ENCODE data around the gene MYO16.
A peak's percentile ranks its signal among the peaks of the same experiment; 100 is the strongest.

The MYO16 gene

GRCh38 chr13:109152311-109152820, 523.0 kb downstream of the MYO16 start:
- Histone ChIP-seq H3K4me1 (ENCODE audit: insufficient read depth, poor library complexity, severe bottlenecking) (peaks cover 67% of the 10 kb centered on the region), H3K27ac (ENCODE audit: poor library complexity, severe bottlenecking) (peak overlapping the region; percentile 100), H3K4me3 (ENCODE audit: severe bottlenecking) (no peak overlapping the region), H3K36me3 (ENCODE audit: low read depth) (no peaks in the 10 kb centered on the region), H3K27me3 (ENCODE audit: insufficient read depth, poor library complexity, severe bottlenecking) (no peaks in the 10 kb centered on the region), H3K9me3 (ENCODE audit: severe bottlenecking) (no peaks in the 10 kb centered on the region)
- no peak for ATAC-seq (ENCODE audit: low read depth)
- no peak for DNase-seq (ENCODE audit: low spot score)
- no peak for TF ChIP-seq CTCF (IDR thresholded peaks at IDR 0.05; ENCODE audit: poor library complexity, severe bottlenecking)

- Histone ChIP-seq H3K27me3 (ENCODE audit: insufficient read depth, poor library complexity, severe bottlenecking) (no peaks in the 10 kb centered on the region), H3K27ac (ENCODE audit: poor library complexity, severe bottlenecking) (peak overlapping the region; percentile 100), H3K4me1 (ENCODE audit: insufficient read depth, poor library complexity, severe bottlenecking) (peaks cover 67% of the 10 kb centered on the region), H3K36me3 (ENCODE audit: low read depth) (no peaks in the 10 kb centered on the region), H3K4me3 (ENCODE audit: severe bottlenecking) (no peak overlapping the region), H3K9me3 (ENCODE audit: severe bottlenecking) (no peaks in the 10 kb centered on the region)
- no peak for TF ChIP-seq CTCF (IDR thresholded peaks at IDR 0.05; ENCODE audit: poor library complexity, severe bottlenecking)
- no peak for DNase-seq (ENCODE audit: low spot score)
- ATAC-seq (ENCODE audit: low read depth), result no peak
These were observed 523.5 kb downstream of the MYO16 start for GRCh38 chr13:109152941-109153340.

- H3K4me1 ChIP-seq (ENCODE audit: insufficient read depth, poor library complexity, severe bottlenecking), result peaks cover 67% of the 10 kb centered on the region
- no peaks in the 10 kb centered on the region for H3K36me3 ChIP-seq (ENCODE audit: low read depth)
- no peaks in the 10 kb centered on the region for H3K9me3 ChIP-seq (ENCODE audit: severe bottlenecking)
- no peak for DNase-seq (ENCODE audit: low spot score)
- H3K4me3 ChIP-seq (ENCODE audit: severe bottlenecking), result no peak overlapping the region
- TF ChIP-seq CTCF (IDR thresholded peaks at IDR 0.05; ENCODE audit: poor library complexity, severe bottlenecking), result no peak
- no peaks in the 10 kb centered on the region for H3K27me3 ChIP-seq (ENCODE audit: insufficient read depth, poor library complexity, severe bottlenecking)
- peak overlapping the region; percentile 100 for H3K27ac ChIP-seq (ENCODE audit: poor library complexity, severe bottlenecking)
- ATAC-seq (ENCODE audit: low read depth), result no peak
These were observed 524.7 kb downstream of the MYO16 start for GRCh38 chr13:109154146-109154545.

- Histone ChIP-seq H3K4me1 (ENCODE audit: insufficient read depth, poor library complexity, severe bottlenecking) (peaks cover 67% of the 10 kb centered on the region), H3K27ac (ENCODE audit: poor library complexity, severe bottlenecking) (peak overlapping the region; percentile 100)
- ATAC-seq (ENCODE audit: low read depth), result peak; percentile 9; the same call in 2 of the 3 replicates
These were observed 525.1 kb downstream of the MYO16 start for GRCh38 chr13:109154546-109154945.

More at GRCh38 chr13:109154546-109154945, 525.1 kb downstream of the MYO16 start:
- no peaks in the 10 kb centered on the region for H3K9me3 ChIP-seq (ENCODE audit: severe bottlenecking)
- no peaks in the 10 kb centered on the region for H3K36me3 ChIP-seq (ENCODE audit: low read depth)
- H3K27me3 ChIP-seq (ENCODE audit: insufficient read depth, poor library complexity, severe bottlenecking), result no peaks in the 10 kb centered on the region
- TF ChIP-seq CTCF (IDR thresholded peaks at IDR 0.05; ENCODE audit: poor library complexity, severe bottlenecking), result no peak
- H3K4me3 ChIP-seq (ENCODE audit: severe bottlenecking), result no peak overlapping the region
- DNase-seq (ENCODE audit: low spot score), result no peak
